ENCODE results near the gene NDUFS2. TPM values are rescaled to one million over a fixed set of nuclear protein-coding genes. Genes with fewer than 3 reads are reported as not detected.

NDUFS2 gene
- total RNA-seq, 6 donors from 2014 or later = 65.7 to 194 (median 84.4) TPM

DNA sequence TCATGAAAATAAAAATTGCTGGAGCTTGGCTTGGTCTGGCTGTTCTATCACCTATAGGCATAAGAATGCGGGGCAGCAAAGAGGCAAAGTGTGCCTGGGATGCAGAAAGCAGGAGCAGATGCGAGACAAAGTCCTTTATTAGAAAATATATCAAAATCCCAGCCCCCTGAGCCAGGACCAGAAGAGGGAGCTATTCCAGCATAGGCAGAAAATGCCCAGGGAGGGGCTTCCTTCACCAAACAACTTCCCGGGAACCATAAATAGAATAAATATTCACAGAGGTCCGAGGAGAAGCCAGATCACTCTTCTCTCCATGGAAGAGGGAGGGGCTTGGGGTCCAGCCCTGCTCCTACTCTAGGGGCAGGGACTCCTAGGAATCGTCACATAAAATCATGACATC lies 31.0 kb upstream of the NDUFS2 start:
- H3K4me3 ChIP-seq = no peak overlapping the region
- peaks cover 18 to 28% (median 20%) of the 10 kb centered on the region in 4 donors for H3K4me1 ChIP-seq
- no peaks in the 10 kb centered on the region for H3K27me3 ChIP-seq
- no peak for ATAC-seq (ENCODE audit: low FRiP score in 2 of 2)
- WGBS, 2 donors = 74 to 75% methylated on average over 5 of the region's 5 CpGs
- TF ChIP-seq EP300 (IDR thresholded peaks at IDR 0.05) = no peak
- TF ChIP-seq POLR2AphosphoS5 (IDR thresholded peaks at IDR 0.05) = no peak
- no peak for TF ChIP-seq POLR2A (IDR thresholded peaks at IDR 0.05)
- TF ChIP-seq, protein P1, sequence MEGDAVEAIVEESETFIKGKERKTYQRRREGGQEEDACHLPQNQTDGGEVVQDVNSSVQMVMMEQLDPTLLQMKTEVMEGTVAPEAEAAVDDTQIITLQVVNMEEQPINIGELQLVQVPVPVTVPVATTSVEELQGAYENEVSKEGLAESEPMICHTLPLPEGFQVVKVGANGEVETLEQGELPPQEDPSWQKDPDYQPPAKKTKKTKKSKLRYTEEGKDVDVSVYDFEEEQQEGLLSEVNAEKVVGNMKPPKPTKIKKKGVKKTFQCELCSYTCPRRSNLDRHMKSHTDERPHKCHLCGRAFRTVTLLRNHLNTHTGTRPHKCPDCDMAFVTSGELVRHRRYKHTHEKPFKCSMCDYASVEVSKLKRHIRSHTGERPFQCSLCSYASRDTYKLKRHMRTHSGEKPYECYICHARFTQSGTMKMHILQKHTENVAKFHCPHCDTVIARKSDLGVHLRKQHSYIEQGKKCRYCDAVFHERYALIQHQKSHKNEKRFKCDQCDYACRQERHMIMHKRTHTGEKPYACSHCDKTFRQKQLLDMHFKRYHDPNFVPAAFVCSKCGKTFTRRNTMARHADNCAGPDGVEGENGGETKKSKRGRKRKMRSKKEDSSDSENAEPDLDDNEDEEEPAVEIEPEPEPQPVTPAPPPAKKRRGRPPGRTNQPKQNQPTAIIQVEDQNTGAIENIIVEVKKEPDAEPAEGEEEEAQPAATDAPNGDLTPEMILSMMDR (IDR thresholded peaks at IDR 0.05) = no peak
- DNase-seq = no peak
- H3K27ac ChIP-seq = peak overlapping the region in 2 of 4 donors; percentile 52 to 62
- peaks cover 22 to 72% (median 53%) of the 10 kb centered on the region in 4 donors for H3K36me3 ChIP-seq
- no peaks in the 10 kb centered on the region for H3K9me3 ChIP-seq

DNA sequence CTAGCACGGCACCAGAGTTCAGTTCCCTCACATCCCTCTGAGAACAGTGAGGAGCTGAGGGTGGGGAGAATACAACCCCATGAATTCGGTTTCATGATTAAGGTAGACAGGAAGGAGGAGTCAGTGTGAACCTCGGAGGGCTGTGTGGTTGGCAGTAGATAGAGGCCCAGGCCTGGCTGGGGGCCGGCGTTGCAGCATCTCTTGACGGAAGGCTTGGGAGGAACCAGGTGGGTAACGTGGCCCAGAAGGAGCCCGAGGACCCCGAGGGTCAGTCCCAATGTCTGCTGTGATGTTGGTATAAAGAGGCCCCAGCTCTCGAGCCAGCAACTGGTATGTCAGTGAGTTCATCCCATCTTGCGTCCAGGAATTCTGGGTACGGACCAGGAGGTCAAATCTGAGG lies 30.5 kb upstream of the NDUFS2 start:
- Histone ChIP-seq H3K4me1 (peaks cover 23 to 32% (median 25%) of the 10 kb centered on the region in 4 donors), H3K27ac (peak overlapping the region in 3 of 4 donors; percentile 1 to 62 (median 52)), H3K9me3 (no peaks in the 10 kb centered on the region), H3K4me3 (no peak overlapping the region), H3K27me3 (no peaks in the 10 kb centered on the region), H3K36me3 (peaks cover 22 to 72% (median 53%) of the 10 kb centered on the region in 4 donors)
- TF ChIP-seq POLR2A (IDR thresholded peaks at IDR 0.05) (no peak), POLR2AphosphoS5 (IDR thresholded peaks at IDR 0.05) (no peak), EP300 (IDR thresholded peaks at IDR 0.05) (no peak)
- TF ChIP-seq, protein P1 (IDR thresholded peaks at IDR 0.05) = no peak
- WGBS, 2 donors = 87 to 91% methylated on average over 10 to 12 of the region's 12 CpGs
- ATAC-seq (ENCODE audit: low FRiP score in 2 of 2) = no peak
- no peak for DNase-seq

DNA sequence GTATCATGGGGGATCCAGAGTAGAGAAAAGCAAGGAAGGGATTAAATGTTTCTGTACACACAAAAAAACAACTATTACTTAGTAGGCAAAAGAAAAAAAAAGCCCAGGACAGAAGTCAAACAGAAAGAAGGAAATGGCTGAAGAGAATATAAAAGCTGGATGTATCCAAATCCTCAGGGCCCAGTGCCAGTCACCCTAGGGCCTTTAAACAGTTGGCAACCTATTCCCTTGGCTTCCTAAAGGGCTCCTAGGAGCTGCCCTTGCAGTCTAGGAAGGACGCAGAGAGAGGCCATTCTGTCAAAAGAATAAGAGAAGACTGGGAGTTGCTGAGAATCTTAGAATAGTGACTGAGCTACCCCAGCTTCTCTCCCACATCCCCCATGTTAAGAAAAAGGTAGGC lies 29.8 kb upstream of the NDUFS2 start:
- Histone ChIP-seq H3K36me3 (peaks cover 22 to 72% (median 53%) of the 10 kb centered on the region in 4 donors), H3K9me3 (no peaks in the 10 kb centered on the region), H3K4me3 (no peak overlapping the region), H3K4me1 (peaks cover 18 to 27% (median 19%) of the 10 kb centered on the region in 4 donors), H3K27ac (peak overlapping the region in 3 of 4 donors; percentile 1 to 62 (median 52)), H3K27me3 (no peaks in the 10 kb centered on the region)
- WGBS, 2 donors = 83 to 89% methylated on average over 1 of the region's 1 CpG
- TF ChIP-seq POLR2A (IDR thresholded peaks at IDR 0.05) (no peak), EP300 (IDR thresholded peaks at IDR 0.05) (no peak), POLR2AphosphoS5 (IDR thresholded peaks at IDR 0.05) (no peak)
- TF ChIP-seq, protein P1 (IDR thresholded peaks at IDR 0.05) = no peak
- DNase-seq (no peak), ATAC-seq (ENCODE audit: low FRiP score in 2 of 2) (no peak)

DNA sequence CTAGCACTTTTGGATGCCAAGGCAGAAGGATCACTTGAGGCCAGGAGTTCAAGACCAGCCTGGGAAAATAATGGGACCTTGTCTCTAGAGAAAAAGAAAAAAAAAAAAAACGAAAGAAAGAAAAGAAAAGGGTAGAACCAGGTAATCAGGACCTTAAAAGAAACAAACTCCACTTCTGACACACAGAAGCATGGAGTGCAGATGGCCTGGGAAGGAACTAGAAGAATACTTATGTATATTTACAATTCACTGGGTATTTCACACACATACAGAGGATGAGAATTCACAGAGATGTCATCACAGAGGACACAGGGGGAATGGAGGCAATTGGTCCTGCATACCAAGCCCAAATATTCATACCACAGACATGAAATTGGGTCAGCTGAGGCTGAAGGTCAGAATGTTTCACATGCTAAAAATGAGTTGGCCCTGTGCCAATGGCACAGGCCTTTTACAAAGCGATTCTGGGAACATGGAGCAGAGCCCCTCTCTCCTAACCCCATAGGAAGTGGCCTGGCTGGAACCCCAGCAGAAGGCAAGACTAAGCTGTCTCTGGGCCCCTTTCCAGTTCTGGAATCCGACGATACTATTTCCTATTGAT lies 29.3 kb upstream of the NDUFS2 start:
- Histone ChIP-seq H3K27me3 (no peaks in the 10 kb centered on the region), H3K36me3 (peaks cover 22 to 72% (median 53%) of the 10 kb centered on the region in 4 donors), H3K4me1 (peaks cover 17 to 26% (median 22%) of the 10 kb centered on the region in 4 donors), H3K27ac (peak overlapping the region in 3 of 4 donors; percentile 41 to 62 (median 52)), H3K4me3 (no peak overlapping the region), H3K9me3 (no peaks in the 10 kb centered on the region)
- ATAC-seq (ENCODE audit: low FRiP score in 2 of 2) = no peak
- 63 to 65% methylated on average over 4 of the region's 4 CpGs for WGBS, 2 donors
- no peak for DNase-seq
- TF ChIP-seq EP300 (IDR thresholded peaks at IDR 0.05) (no peak), POLR2A (IDR thresholded peaks at IDR 0.05) (no peak), POLR2AphosphoS5 (IDR thresholded peaks at IDR 0.05) (no peak)
- TF ChIP-seq, protein P1 (IDR thresholded peaks at IDR 0.05) = no peak

DNA sequence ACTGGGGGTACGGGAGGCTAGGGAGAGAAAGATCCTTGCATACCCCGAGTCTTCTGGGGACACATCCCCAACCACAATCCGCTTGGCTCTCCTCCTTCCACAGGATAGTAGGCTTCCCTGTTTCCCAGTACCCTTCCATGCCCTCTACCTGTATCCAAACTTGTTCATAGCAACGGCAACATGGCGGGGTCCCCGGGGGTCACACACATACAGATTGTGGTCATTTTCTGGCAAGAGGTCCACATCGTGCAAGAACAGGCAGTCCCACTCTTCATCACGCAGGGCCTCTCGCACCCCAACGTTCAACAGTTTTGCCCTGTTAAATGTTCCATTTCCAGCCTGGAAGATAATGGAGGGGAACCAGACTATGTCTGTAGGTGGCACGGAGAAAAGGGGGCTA lies 28.5 kb upstream of the NDUFS2 start:
- Histone ChIP-seq H3K27me3 (no peaks in the 10 kb centered on the region), H3K9me3 (no peaks in the 10 kb centered on the region), H3K36me3 (peaks cover 22 to 71% (median 53%) of the 10 kb centered on the region in 4 donors), H3K27ac (peak overlapping the region; percentile 4 to 62 (median 46)), H3K4me3 (no peak overlapping the region), H3K4me1 (peaks cover 19 to 29% (median 24%) of the 10 kb centered on the region in 4 donors)
- WGBS, 2 donors = 94 to 97% methylated on average over 11 of the region's 11 CpGs
- DNase-seq (no peak), ATAC-seq (ENCODE audit: low FRiP score in 2 of 2) (no peak)
- TF ChIP-seq POLR2A (IDR thresholded peaks at IDR 0.05) = no peak
- TF ChIP-seq, protein P1 (IDR thresholded peaks at IDR 0.05) = no peak

Measured in upper lobe of left lung (tissue), 6 donors.